Activated CD8-positive, alpha-beta memory T cell treated with anti-CD3 and anti-CD28 coated beads for 24 hours (primary cell): ENCODE measurements around the gene NPAS4.
A peak's percentile ranks its signal among the peaks of the same experiment; 100 is the strongest.
"Not testable (repeated sequence)": the region's sequence is repeated elsewhere in the genome, so short reads cannot be mapped to it uniquely, and the experiment has no call there.

Experiments used
- DNase-seq: peaks from one replicate; pipeline ENCODE4 v3.0.0-alpha.2; 2020

NPAS4 gene

DNA sequence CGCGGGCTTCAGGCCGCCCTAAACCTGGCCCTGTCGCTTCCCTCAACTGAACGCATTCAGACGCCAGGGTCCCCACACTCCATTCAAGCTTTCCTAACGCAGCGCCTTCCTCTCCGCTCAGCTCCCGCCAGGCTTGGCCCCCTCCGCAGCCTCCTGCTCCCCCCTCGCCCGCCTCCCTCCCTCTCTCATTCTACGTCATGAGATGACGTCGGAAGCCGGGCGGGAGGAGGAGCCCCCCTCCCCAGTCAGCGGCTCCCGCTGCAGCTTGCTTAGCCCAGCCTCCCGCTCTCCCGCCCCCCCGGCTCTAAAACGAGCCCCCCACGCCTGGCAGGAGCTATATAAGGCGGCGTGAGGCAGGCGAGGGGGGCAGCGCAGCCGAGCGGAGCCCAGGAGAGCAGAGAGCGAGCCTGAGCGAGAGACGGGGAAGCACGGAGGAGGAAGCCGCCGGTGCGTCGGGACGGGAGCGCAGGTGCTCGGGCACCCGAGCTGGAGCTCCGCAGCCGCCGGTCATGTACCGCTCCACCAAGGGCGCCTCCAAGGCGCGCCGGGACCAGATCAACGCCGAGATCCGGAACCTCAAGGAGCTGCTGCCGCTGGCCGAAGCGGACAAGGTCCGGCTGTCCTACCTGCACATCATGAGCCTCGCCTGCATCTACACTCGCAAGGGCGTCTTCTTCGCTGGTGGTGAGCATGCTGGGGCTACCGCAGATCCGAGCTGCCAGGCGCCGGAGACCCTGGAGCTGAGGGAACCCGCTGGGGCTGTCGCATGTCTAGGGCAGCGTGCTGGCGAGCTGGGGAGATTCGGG, at the start of gene NPAS4:
TSS of gene NPAS4 (plus strand) at position 365 of the 806 bp plus-strand sequence. CDS start at position 510, 145 bp downstream.
- DNase-seq = no peak

DNA sequence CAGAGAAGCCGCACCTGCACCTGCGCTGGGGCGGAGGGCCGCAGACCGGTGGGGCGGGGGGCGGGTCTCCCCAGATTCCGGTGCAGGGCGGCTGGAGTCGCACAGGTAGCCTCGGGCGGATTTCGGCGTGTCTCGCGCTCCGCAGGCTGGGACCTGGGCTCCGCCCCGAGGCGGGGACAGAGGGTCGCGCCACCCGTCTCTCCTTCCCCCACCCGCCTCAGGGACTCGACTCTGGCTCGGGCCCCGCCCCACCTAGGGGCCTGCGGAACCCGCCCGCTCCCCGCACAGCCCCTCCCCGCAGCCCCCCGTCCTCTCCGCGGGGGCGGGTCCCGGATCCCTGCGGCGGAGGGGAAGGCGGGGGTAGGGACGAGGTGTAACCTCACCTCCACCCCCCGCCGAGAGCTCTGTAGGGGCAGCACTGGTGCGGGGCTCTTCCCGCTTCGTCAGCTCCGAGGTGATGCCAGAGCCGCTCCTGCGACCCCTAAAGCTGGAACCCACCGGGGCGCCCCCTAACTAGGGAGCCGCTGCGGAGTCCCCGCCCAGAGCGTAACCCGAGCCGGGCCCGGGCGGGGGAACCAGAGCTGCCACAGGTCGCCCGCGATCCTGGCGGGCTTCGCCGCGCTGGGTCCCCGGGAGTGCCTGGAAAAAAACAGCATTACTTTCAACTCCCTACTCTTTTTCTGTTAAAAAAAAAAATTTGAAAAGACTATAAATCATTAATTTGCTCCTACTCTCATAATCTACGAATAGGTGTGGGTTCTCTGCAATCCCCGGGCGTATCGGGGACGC, 49.0 kb upstream of the NPAS4 start, which contains the start of gene SLC29A2:
TSS of gene SLC29A2 (minus strand) at position 134 of the 789 bp plus-strand sequence. CDS start 169 bp downstream, outside the sequence.
- peak; percentile 92 for DNase-seq

GRCh38 chr11:66373265-66373664, 47.6 kb upstream of the NPAS4 start:
- no peak for DNase-seq

- not testable (repeated sequence) for DNase-seq
These were observed 47.0 kb upstream of the NPAS4 start for GRCh38 chr11:66373690-66374287.

- not testable (repeated sequence) for DNase-seq
These were observed 40.6 kb upstream of the NPAS4 start for GRCh38 chr11:66380264-66380663.

GRCh38 chr11:66384316-66384715, 36.5 kb upstream of the NPAS4 start:
- not testable (repeated sequence) for DNase-seq

GRCh38 chr11:66386171-66387069, 34.4 kb upstream of the NPAS4 start:
- DNase-seq = peak; percentile 92

DNA sequence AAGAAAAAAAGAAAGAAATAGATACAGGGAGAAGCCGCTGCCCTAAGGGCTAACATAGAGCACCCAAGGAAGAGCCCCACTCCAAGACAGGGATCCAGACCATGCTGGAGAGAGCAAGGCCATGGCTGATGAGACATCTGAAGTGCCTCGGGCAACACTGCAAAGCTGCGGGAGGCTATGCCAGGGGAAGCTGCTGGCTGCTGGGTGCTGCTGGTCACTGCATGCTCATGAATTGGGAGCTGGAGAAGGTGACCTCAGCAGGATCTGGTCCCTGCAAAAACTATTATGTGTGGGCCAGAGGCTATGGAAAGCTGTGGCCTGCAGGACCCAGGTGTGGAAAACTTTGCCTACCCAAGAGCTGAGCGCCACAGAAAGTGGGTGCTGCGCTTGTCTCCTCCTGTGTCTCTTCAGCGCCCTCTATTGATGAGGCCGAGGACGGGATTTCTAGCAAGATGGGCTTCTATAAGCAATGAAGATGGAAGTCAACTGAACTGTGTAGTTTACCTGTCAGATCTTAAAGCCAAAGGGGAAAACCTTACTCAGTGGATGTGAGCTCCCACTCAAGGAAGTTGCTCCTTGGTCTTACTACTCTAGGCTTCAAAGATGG, 32.0 kb upstream of the NPAS4 start:
- peak; percentile 81 for DNase-seq

DNA sequence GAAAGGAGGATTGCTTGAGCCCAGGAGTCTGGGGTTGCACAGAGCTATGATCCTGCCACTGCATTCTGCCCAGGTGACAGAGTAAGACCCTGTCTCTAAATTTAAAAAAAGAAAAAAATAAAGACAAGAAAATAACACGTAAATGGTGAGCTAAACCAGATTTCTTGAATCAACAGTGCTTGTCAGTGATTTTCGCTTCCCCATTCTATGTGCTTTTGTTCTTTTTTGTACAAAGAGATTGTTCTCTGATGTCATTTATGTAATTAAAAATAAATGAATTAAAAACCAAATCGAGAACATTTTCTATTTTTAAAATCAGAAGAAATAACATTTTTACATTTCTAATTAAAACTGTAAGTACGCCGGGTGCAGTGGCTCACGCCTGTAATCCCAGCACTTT, 29.5 kb upstream of the NPAS4 start:
- DNase-seq = no peak

GRCh38 chr11:66393954-66394353, 26.9 kb upstream of the NPAS4 start:
- DNase-seq = no peak

DNA sequence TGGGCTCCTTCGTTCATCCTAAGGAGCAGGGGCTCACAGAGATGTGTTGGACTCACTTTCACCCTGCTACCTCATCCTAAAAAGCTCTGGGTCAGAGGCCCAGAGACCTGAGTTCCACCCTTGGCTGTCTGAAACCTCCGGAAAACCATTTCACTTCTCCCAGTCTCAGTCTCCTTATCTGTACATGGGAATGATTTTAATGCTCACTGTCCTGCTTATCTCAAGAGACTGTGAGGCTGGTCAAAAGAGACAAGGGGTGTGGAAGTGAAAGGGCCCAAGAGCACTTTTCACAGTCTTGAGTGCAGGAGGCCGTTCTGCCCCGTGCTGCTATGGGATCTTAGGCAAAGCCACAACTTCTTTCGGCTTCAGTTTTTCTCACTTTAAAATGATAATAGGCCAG, 13.2 kb upstream of the NPAS4 start:
- DNase-seq = no peak

DNA sequence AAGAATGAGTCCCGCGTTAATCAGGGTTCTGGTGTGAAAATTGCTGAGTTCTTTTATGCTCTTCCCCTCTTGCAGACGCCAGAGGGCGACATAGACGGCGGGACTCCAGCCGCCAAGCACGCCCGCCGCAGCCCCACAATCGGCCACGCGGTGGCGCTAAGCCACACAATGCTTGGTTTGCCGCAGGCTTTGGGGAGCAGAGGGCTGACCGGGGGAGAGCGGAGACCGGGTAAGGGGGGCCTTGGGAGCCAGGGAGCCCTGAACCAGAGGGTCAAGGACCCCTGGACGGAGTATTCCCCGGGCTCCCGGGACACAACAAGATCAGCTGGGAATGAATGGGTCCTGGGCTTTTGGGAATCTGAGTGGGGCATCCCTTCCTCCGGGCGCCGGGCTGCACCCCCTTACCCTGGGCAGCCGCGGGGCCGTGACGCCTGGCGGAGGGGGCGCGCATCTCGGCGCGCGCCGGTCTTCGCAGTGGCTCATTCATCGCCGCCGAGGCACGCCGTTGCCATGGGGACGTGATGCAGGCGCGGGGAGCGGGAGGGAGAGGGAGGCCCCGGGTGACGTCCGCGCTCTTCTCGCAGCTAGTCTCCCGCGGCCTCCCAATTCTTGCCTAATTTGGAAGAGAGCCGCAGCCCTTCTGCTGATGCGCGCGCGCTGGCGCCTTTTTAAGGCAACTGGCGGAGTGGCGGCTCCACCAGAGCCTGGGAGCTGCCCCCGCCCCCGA, 12.2 kb upstream of the NPAS4 start:
- DNase-seq = peak; percentile 100

DNA sequence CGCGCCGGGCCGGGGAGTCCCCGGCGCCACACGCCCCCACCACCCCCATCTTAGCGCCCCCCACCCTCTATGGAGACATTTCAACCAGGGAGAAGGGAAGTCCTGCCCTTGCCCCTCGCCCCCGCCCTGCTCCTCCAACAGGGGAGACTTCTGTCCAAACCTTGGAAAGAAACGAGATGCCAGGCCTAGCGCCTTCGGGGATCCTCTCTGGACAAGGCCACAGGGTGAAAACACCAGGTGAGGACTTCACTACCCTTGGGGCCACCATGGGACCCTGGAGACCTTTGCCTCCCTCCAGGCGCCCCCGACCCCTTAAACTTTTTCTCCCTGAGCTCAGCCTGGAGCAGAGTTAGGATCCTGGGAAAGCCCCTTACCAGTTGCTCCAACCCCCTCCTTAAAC, 11.6 kb upstream of the NPAS4 start:
- no peak for DNase-seq

- DNase-seq = no peak
These were observed 10.6 kb upstream of the NPAS4 start for GRCh38 chr11:66410191-66410590.

GRCh38 chr11:66411323-66411722, 9.5 kb upstream of the NPAS4 start:
- no peak for DNase-seq

GRCh38 chr11:66412110-66412509, 8.7 kb upstream of the NPAS4 start:
- no peak for DNase-seq

GRCh38 chr11:66413167-66413566, 7.7 kb upstream of the NPAS4 start:
- no peak for DNase-seq

GRCh38 chr11:66414120-66414934, 6.5 kb upstream of the NPAS4 start:
- DNase-seq = no peak

DNA sequence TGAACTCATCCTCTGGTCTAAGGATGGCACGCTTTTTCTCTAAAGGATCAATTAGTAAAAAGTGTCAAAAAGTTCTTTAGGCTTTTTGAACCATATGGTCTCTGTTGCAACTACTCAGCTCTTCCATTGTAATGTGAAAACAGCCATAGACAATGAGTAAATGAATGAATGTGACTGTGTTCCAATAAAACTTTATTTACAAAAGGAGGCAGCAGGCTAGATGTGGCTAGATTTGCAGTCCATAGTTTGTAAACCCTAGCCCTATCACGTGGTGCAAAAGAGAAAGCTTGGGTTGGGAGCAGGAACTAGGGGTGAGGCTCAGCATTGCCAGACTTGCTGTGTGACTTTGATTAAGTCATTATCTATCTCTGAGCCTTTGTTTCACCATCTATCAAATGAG, 5.4 kb upstream of the NPAS4 start:
- no peak for DNase-seq

GRCh38 chr11:66417000-66417399, 3.8 kb upstream of the NPAS4 start:
- DNase-seq = no peak
